Measurements from ENCODE around the gene JAZF1.

DNA sequence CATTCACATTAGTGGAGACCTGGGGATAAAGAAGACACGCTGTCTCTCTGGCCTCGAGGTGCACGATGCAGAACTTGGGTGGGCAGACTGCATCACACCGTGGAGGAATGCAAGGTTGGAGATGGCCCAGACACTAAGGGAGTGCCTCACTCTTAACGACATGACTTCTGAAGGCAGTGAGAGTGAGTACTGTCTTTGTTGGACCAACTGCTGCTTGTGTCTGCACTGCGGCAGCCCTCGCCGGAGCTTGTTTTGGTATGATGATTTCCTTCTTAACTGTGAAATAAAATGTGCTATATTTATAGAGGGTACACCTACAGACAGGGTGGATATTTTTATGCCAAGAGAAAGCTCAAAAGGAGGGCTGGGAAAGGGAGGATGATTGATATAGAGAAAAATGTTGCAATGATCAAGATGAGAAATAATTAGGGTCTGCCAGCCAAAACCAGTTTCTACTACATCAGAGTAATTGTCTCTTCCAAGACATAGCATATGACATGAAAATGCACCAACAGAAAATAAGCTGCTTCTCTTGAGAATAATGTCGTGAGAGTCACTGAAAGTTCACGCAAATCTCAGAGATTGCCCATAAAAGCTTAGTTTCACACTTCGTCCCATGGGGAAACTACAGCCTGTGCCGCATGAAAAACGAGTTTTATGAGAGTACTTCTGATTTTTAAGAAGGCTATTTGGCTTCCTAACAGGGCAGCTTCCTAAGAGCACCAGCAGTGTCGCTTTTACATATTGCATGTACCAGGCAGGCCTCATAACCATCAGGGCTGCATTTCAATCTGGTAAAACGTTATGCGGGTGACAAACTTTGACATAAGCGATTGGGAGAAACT lies 313.5 kb downstream of the JAZF1 start:
- TF ChIP-seq, protein P1, sequence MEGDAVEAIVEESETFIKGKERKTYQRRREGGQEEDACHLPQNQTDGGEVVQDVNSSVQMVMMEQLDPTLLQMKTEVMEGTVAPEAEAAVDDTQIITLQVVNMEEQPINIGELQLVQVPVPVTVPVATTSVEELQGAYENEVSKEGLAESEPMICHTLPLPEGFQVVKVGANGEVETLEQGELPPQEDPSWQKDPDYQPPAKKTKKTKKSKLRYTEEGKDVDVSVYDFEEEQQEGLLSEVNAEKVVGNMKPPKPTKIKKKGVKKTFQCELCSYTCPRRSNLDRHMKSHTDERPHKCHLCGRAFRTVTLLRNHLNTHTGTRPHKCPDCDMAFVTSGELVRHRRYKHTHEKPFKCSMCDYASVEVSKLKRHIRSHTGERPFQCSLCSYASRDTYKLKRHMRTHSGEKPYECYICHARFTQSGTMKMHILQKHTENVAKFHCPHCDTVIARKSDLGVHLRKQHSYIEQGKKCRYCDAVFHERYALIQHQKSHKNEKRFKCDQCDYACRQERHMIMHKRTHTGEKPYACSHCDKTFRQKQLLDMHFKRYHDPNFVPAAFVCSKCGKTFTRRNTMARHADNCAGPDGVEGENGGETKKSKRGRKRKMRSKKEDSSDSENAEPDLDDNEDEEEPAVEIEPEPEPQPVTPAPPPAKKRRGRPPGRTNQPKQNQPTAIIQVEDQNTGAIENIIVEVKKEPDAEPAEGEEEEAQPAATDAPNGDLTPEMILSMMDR (conservative IDR thresholded peaks at IDR 0.05; ENCODE audit: low read depth, low read length) = no peak
- no peak for TF ChIP-seq EZH2 (IDR thresholded peaks at IDR 0.05; ENCODE audit: borderline replicate concordance, low read depth, low read length, poor library complexity, severe bottlenecking)
